Activated naive CD8-positive, alpha-beta T cell treated with anti-CD3 and anti-CD28 coated beads, Interleukin-2, amount 10 ng/mL, durations not matched to agents 7 days and 5 days (primary cell): Measurements from ENCODE around the gene OBP2A. TPM values are rescaled to one million over a fixed set of nuclear protein-coding genes. Genes with fewer than 3 reads are reported as not detected.

Experiments
- ATAC-seq: fragments of 150-1000 bp; cut with Tn5 transposase; one replicate; pipeline ENCODE4 v1.10.0; 2021; ENCODE audit warnings: low read depth, moderate library complexity
- POLR2A ChIA-PET: fragments of 350-600 bp; sonication (Branson Sonifier 250); formaldehyde crosslinking; loops from one replicate; lab custom pipeline; 2021; ENCODE audit warnings: antibody characterized with exemption; lab: Charles Lee
- DNase-seq: peaks from one replicate; pipeline ENCODE4 v3.0.0; 2021
- H3K27ac Mint-ChIP-seq: one replicate; pipeline ENCODE4 v1.8.0; 2022; ENCODE audit warnings: mild to moderate bottlenecking, mixed read lengths
- H3K27me3 Mint-ChIP-seq: one replicate; pipeline ENCODE4 v1.8.0; 2022; ENCODE audit warnings: mild to moderate bottlenecking, moderate library complexity, mixed read lengths
- H3K36me3 Mint-ChIP-seq: one replicate; pipeline ENCODE4 v1.8.0; 2021; ENCODE audit warnings: mild to moderate bottlenecking, mixed read lengths
- H3K4me1 Mint-ChIP-seq: one replicate; pipeline ENCODE4 v1.8.0; 2021; ENCODE audit warnings: mixed read lengths
- H3K4me3 Mint-ChIP-seq: one replicate; pipeline ENCODE4 v1.8.0; 2022; ENCODE audit warnings: mild to moderate bottlenecking, moderate library complexity, mixed read lengths
- H3K9me3 Mint-ChIP-seq: one replicate; pipeline ENCODE4 v1.8.0; 2021; ENCODE audit warnings: mixed read lengths
- total RNA-seq, 2 experiments: library from RNA; stranded (reverse); gene quantifications; one replicate each; pipeline ENCODE4 v1.2.3, GENCODE V29; 2021

The OBP2A gene
- total RNA-seq, 2 experiments from 2014 or later: not detected

GRCh38 chr9:135588371-135588770 is 42.4 kb downstream of the OBP2A start:
- H3K4me1 Mint-ChIP-seq: no peaks in the 10 kb centered on the region
- POLR2A ChIA-PET: no interaction called here
- H3K4me3 Mint-ChIP-seq: no peak overlapping the region
- ATAC-seq (no peak), DNase-seq (no peak)
- no peaks in the 10 kb centered on the region for H3K9me3 Mint-ChIP-seq
- no peaks in the 10 kb centered on the region for H3K27me3 Mint-ChIP-seq
- no peaks in the 10 kb centered on the region for H3K36me3 Mint-ChIP-seq
- H3K27ac Mint-ChIP-seq: no peak overlapping the region

GRCh38 chr9:135588886-135589595 is 43.1 kb downstream of the OBP2A start:
- no peak overlapping the region for H3K4me3 Mint-ChIP-seq
- no peaks in the 10 kb centered on the region for H3K4me1 Mint-ChIP-seq
- POLR2A ChIA-PET: no interaction called here
- no peak overlapping the region for H3K27ac Mint-ChIP-seq
- H3K9me3 Mint-ChIP-seq: no peaks in the 10 kb centered on the region
- ATAC-seq (no peak), DNase-seq (no peak)
- no peaks in the 10 kb centered on the region for H3K36me3 Mint-ChIP-seq
- H3K27me3 Mint-ChIP-seq: no peaks in the 10 kb centered on the region

GRCh38 chr9:135589596-135590485 is 43.9 kb downstream of the OBP2A start:
- Mint-ChIP-seq H3K4me1 (no peaks in the 10 kb centered on the region), H3K9me3 (no peaks in the 10 kb centered on the region), H3K27me3 (no peaks in the 10 kb centered on the region), H3K36me3 (no peaks in the 10 kb centered on the region), H3K4me3 (no peak overlapping the region), H3K27ac (no peak overlapping the region)
- DNase-seq (no peak), ATAC-seq (no peak)
- POLR2A ChIA-PET: no interaction called here

- POLR2A ChIA-PET: no interaction called here
- no peak for DNase-seq
- Mint-ChIP-seq H3K36me3 (no peaks in the 10 kb centered on the region), H3K27me3 (no peaks in the 10 kb centered on the region), H3K27ac (no peak overlapping the region), H3K9me3 (no peaks in the 10 kb centered on the region), H3K4me3 (no peak overlapping the region), H3K4me1 (no peaks in the 10 kb centered on the region)
- no peak for ATAC-seq
These were observed 44.7 kb downstream of the OBP2A start for GRCh38 chr9:135590486-135591079.

GRCh38 chr9:135591506-135592330 is 45.8 kb downstream of the OBP2A start:
- POLR2A ChIA-PET: no interaction called here
- no peaks in the 10 kb centered on the region for H3K9me3 Mint-ChIP-seq
- H3K27ac Mint-ChIP-seq: no peak overlapping the region
- no peak for ATAC-seq
- no peaks in the 10 kb centered on the region for H3K27me3 Mint-ChIP-seq
- no peaks in the 10 kb centered on the region for H3K36me3 Mint-ChIP-seq
- H3K4me3 Mint-ChIP-seq: no peak overlapping the region
- no peak for DNase-seq
- no peaks in the 10 kb centered on the region for H3K4me1 Mint-ChIP-seq

- Mint-ChIP-seq H3K27ac (no peak overlapping the region), H3K9me3 (no peaks in the 10 kb centered on the region), H3K4me3 (no peak overlapping the region), H3K36me3 (no peaks in the 10 kb centered on the region), H3K4me1 (no peaks in the 10 kb centered on the region), H3K27me3 (no peaks in the 10 kb centered on the region)
- ATAC-seq (no peak), DNase-seq (no peak)
- POLR2A ChIA-PET: no interaction called here
These were observed 46.3 kb downstream of the OBP2A start for GRCh38 chr9:135592331-135592590.

GRCh38 chr9:135592625-135593024 is 46.7 kb downstream of the OBP2A start:
- no peaks in the 10 kb centered on the region for H3K36me3 Mint-ChIP-seq
- no peaks in the 10 kb centered on the region for H3K9me3 Mint-ChIP-seq
- ATAC-seq: no peak
- no peak for DNase-seq
- H3K27me3 Mint-ChIP-seq: no peaks in the 10 kb centered on the region
- H3K27ac Mint-ChIP-seq: no peak overlapping the region
- H3K4me1 Mint-ChIP-seq: no peaks in the 10 kb centered on the region
- no peak overlapping the region for H3K4me3 Mint-ChIP-seq
- POLR2A ChIA-PET: no interaction called here

- Mint-ChIP-seq H3K27me3 (peaks cover 19% of the 10 kb centered on the region), H3K4me3 (no peak overlapping the region), H3K4me1 (no peaks in the 10 kb centered on the region), H3K9me3 (no peaks in the 10 kb centered on the region), H3K27ac (no peak overlapping the region), H3K36me3 (no peaks in the 10 kb centered on the region)
- DNase-seq: no peak
- no peak for ATAC-seq
- POLR2A ChIA-PET: no interaction called here
These were observed 50.3 kb downstream of the OBP2A start for GRCh38 chr9:135596211-135596610.

Other genes with a start within 250 kb of the OBP2A start
- under 1 TPM; 0.17 to 0.28 TPM for gene PPP1R26, start 66.3 kb upstream of the OBP2A start, total RNA-seq
- 10 to 100 TPM; 29.3 to 30.1 TPM for gene MRPS2, start 45.4 kb upstream of the OBP2A start, total RNA-seq
- gene LCN1, start 24.7 kb upstream of the OBP2A start, total RNA-seq: not detected
- gene PAEP, start 15.6 kb downstream of the OBP2A start, total RNA-seq: not detected
- gene GLT6D1, start 93.4 kb downstream of the OBP2A start, total RNA-seq: not detected
- gene LCN9, start 117.2 kb downstream of the OBP2A start, total RNA-seq: not detected
- not detected for gene SOHLH1, start 153.4 kb downstream of the OBP2A start, total RNA-seq
- gene KCNT1, start 156.1 kb downstream of the OBP2A start, total RNA-seq: not detected